ENCODE results near the gene PLEKHG5. TPM values are rescaled to one million over a fixed set of nuclear protein-coding genes. Genes with fewer than 3 reads are reported as not detected.
A peak's percentile ranks its signal among the peaks of the same experiment; 100 is the strongest.

The PLEKHG5 gene
- total and polyA plus RNA-seq, 10 donors = 6.4 to 120 (median 59.4) TPM

GRCh38 chr1:6510493-6510892 lies 19.0 kb upstream of the PLEKHG5 start:
- H3K9me3 ChIP-seq = no peaks in the 10 kb centered on the region
- 78 to 93% (median 84%) methylated on average over 5 to 6 of the region's 6 CpGs for WGBS, 5 donors
- H3K27me3 ChIP-seq (replicated peaks in 1 of 7) = peaks cover 0 to 15% (median 0%) of the 10 kb centered on the region in 7 donors
- DNase-seq = no peak
- intact Hi-C loops (cut with DNase I; ENCODE audit: low total_unique reads) = no loop called here
- H3K4me3 ChIP-seq = no peak overlapping the region
- peaks cover 0 to 26% (median 17%) of the 10 kb centered on the region in 6 donors for H3K4me1 ChIP-seq
- H3K36me3 ChIP-seq = no peaks in the 10 kb centered on the region
- TF ChIP-seq POLR2A (IDR thresholded peaks at IDR 0.05) (no peak), POLR2AphosphoS5 (IDR thresholded peaks at IDR 0.05) (no peak), CTCF (IDR thresholded peaks at IDR 0.05 in 8 of 11, conservative IDR thresholded peaks at IDR 0.05 in 3 of 11) (no peak)
- H3K27ac ChIP-seq = no peak overlapping the region

GRCh38 chr1:6509919-6510291 lies 18.4 kb upstream of the PLEKHG5 start:
- Histone ChIP-seq H3K27ac (no peak overlapping the region), H3K9me3 (no peaks in the 10 kb centered on the region), H3K36me3 (no peaks in the 10 kb centered on the region), H3K4me3 (no peak overlapping the region), H3K27me3 (replicated peaks in 1 of 7) (peaks cover 0 to 15% (median 0%) of the 10 kb centered on the region in 7 donors), H3K4me1 (peaks cover 0 to 26% (median 17%) of the 10 kb centered on the region in 6 donors)
- TF ChIP-seq POLR2A (IDR thresholded peaks at IDR 0.05) = no peak
- TF ChIP-seq POLR2AphosphoS5 (IDR thresholded peaks at IDR 0.05) = no peak
- no peak for TF ChIP-seq CTCF (IDR thresholded peaks at IDR 0.05 in 8 of 11, conservative IDR thresholded peaks at IDR 0.05 in 3 of 11)
- intact Hi-C loops (cut with DNase I; ENCODE audit: low total_unique reads) = no loop called here
- DNase-seq = no peak
- WGBS, 5 donors = 62 to 92% (median 72%) methylated on average over 4 to 10 of the region's 10 CpGs

- Histone ChIP-seq H3K27ac (no peak overlapping the region), H3K9me3 (no peaks in the 10 kb centered on the region), H3K27me3 (replicated peaks in 1 of 7) (peaks cover 0 to 15% (median 0%) of the 10 kb centered on the region in 7 donors), H3K4me1 (peaks cover 0 to 26% (median 17%) of the 10 kb centered on the region in 6 donors), H3K4me3 (no peak overlapping the region), H3K36me3 (no peaks in the 10 kb centered on the region)
- WGBS, 5 donors = 20 to 29% (median 25%) methylated on average over 15 to 20 of the region's 20 CpGs
- peak in 1 of 3 donors; percentile 29 for TF ChIP-seq POLR2AphosphoS5 (IDR thresholded peaks at IDR 0.05)
- TF ChIP-seq POLR2A (IDR thresholded peaks at IDR 0.05) = no peak
- no peak for DNase-seq
- intact Hi-C loops (cut with DNase I; ENCODE audit: low total_unique reads) = no loop called here
Measured at GRCh38 chr1:6509220-6509918, 17.9 kb upstream of the PLEKHG5 start.

GRCh38 chr1:6508816-6509189 lies 17.3 kb upstream of the PLEKHG5 start:
- Histone ChIP-seq H3K9me3 (no peaks in the 10 kb centered on the region), H3K27ac (no peak overlapping the region), H3K4me3 (no peak overlapping the region), H3K4me1 (peaks cover 0 to 29% (median 17%) of the 10 kb centered on the region in 6 donors), H3K27me3 (replicated peaks in 1 of 7) (peaks cover 0 to 15% (median 0%) of the 10 kb centered on the region in 7 donors), H3K36me3 (no peaks in the 10 kb centered on the region)
- TF ChIP-seq CTCF (IDR thresholded peaks at IDR 0.05 in 8 of 11, conservative IDR thresholded peaks at IDR 0.05 in 3 of 11) = no peak
- no peak for TF ChIP-seq POLR2AphosphoS5 (IDR thresholded peaks at IDR 0.05)
- TF ChIP-seq POLR2A (IDR thresholded peaks at IDR 0.05) = no peak
- intact Hi-C loops (cut with DNase I; ENCODE audit: low total_unique reads) = no loop called here
- DNase-seq = no peak
- WGBS, 5 donors = 83 to 87% (median 85%) methylated on average over 8 to 11 of the region's 11 CpGs

Measured in spleen (tissue), 11 donors.